ENCODE measurements around the gene PRKG2.

DNA sequence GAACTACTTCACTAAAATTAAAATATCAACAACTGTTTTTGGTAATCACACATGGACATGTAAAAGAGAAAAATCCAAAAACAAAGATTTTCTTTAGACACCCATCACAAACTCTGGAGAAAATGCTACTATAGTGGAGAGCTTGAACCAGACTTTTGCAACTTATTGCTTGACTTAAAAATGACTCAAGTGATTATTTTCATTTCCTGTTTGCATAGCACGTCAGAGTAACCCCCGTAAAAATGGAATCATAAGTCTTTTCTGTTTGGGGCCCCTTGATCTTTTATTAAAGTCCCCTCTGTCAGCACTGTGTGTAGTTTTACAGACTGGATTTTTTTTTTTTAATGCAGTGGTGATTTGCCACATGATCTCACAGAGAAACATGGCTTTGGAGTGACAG lies 79.5 kb downstream of the PRKG2 start:
- TF ChIP-seq, protein P1, sequence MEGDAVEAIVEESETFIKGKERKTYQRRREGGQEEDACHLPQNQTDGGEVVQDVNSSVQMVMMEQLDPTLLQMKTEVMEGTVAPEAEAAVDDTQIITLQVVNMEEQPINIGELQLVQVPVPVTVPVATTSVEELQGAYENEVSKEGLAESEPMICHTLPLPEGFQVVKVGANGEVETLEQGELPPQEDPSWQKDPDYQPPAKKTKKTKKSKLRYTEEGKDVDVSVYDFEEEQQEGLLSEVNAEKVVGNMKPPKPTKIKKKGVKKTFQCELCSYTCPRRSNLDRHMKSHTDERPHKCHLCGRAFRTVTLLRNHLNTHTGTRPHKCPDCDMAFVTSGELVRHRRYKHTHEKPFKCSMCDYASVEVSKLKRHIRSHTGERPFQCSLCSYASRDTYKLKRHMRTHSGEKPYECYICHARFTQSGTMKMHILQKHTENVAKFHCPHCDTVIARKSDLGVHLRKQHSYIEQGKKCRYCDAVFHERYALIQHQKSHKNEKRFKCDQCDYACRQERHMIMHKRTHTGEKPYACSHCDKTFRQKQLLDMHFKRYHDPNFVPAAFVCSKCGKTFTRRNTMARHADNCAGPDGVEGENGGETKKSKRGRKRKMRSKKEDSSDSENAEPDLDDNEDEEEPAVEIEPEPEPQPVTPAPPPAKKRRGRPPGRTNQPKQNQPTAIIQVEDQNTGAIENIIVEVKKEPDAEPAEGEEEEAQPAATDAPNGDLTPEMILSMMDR (IDR thresholded peaks at IDR 0.05), result no peak
- TF ChIP-seq, protein P2, sequence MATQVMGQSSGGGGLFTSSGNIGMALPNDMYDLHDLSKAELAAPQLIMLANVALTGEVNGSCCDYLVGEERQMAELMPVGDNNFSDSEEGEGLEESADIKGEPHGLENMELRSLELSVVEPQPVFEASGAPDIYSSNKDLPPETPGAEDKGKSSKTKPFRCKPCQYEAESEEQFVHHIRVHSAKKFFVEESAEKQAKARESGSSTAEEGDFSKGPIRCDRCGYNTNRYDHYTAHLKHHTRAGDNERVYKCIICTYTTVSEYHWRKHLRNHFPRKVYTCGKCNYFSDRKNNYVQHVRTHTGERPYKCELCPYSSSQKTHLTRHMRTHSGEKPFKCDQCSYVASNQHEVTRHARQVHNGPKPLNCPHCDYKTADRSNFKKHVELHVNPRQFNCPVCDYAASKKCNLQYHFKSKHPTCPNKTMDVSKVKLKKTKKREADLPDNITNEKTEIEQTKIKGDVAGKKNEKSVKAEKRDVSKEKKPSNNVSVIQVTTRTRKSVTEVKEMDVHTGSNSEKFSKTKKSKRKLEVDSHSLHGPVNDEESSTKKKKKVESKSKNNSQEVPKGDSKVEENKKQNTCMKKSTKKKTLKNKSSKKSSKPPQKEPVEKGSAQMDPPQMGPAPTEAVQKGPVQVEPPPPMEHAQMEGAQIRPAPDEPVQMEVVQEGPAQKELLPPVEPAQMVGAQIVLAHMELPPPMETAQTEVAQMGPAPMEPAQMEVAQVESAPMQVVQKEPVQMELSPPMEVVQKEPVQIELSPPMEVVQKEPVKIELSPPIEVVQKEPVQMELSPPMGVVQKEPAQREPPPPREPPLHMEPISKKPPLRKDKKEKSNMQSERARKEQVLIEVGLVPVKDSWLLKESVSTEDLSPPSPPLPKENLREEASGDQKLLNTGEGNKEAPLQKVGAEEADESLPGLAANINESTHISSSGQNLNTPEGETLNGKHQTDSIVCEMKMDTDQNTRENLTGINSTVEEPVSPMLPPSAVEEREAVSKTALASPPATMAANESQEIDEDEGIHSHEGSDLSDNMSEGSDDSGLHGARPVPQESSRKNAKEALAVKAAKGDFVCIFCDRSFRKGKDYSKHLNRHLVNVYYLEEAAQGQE (IDR thresholded peaks at IDR 0.05; ENCODE audit: insufficient read depth in 1 of 2, low read depth in 2 of 2, low read length in 1 of 2), result no peak
- TF ChIP-seq POLR2AphosphoS5 (IDR thresholded peaks at IDR 0.05; ENCODE audit: low read depth, low read length) (no peak), SIN3A (IDR thresholded peaks at IDR 0.05; ENCODE audit: borderline replicate concordance, insufficient read depth, low read depth, low read length) (no peak)
